Breast epithelium (tissue), 3 donors: Measurements from ENCODE around the gene METTL1.

Source experiments
- POLR2A ChIP-seq: fragments of 450-650 bp; IDR thresholded peaks from one replicate; pipeline ENCODE4 v1.6.1; 2016; ENCODE audit warnings: antibody characterized with exemption, mild to moderate bottlenecking, moderate library complexity
- POLR2AphosphoS5 ChIP-seq, 3 donors: sonication (generic); formaldehyde crosslinking; IDR thresholded peaks; one replicate each; pipeline ENCODE4 v1.6.1; 2017; ENCODE audit warnings: antibody characterized with exemption in 3 of 3
- TF ChIP-seq, protein P1 (sequence below), 3 donors: fragments of 450-650 bp; IDR thresholded peaks; one replicate each; pipeline ENCODE4 v1.5.1; 2016 to 2017; ENCODE audit warnings: antibody characterized with exemption in 3 of 3, mild to moderate bottlenecking in 3 of 3, moderate library complexity in 3 of 3

DNA sequence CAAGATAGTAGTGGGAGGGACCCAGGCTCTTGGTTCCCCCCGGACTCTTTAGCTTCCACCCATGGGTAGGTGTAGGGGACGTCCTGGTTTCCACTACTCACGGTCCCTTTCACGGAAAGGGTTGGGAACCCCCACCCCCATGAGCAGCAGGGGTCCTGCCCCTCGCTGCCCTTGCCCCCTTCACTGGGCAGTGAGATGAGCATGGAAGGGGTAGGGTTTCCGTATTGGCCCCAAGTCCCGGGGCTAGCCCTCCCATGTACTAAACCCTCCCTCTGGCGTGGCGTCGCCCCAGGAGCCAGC is 46.1 kb downstream of the METTL1 start:
- TF ChIP-seq, protein P1, sequence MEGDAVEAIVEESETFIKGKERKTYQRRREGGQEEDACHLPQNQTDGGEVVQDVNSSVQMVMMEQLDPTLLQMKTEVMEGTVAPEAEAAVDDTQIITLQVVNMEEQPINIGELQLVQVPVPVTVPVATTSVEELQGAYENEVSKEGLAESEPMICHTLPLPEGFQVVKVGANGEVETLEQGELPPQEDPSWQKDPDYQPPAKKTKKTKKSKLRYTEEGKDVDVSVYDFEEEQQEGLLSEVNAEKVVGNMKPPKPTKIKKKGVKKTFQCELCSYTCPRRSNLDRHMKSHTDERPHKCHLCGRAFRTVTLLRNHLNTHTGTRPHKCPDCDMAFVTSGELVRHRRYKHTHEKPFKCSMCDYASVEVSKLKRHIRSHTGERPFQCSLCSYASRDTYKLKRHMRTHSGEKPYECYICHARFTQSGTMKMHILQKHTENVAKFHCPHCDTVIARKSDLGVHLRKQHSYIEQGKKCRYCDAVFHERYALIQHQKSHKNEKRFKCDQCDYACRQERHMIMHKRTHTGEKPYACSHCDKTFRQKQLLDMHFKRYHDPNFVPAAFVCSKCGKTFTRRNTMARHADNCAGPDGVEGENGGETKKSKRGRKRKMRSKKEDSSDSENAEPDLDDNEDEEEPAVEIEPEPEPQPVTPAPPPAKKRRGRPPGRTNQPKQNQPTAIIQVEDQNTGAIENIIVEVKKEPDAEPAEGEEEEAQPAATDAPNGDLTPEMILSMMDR (IDR thresholded peaks at IDR 0.05), result no peak
- no peak for TF ChIP-seq POLR2A
- TF ChIP-seq POLR2AphosphoS5 (IDR thresholded peaks at IDR 0.05), result no peak
